SU-DHL-6 (cell line): Measurements from ENCODE around the gene S1PR3.

Experiments used
- H2AFZ ChIP-seq: fragments of 200-600 bp; sonication (generic); 2 replicates; pipeline ENCODE4 v1.6.1; 2014; ENCODE audit warnings: low read depth, mild to moderate bottlenecking, moderate library complexity, mixed read lengths, antibody characterized with exemption, low read length; ENCODE audit not compliant: severe bottlenecking
- H3F3A ChIP-seq: fragments of 200-600 bp; shearing (Covaris generic); 2 replicates; pipeline ENCODE4 v1.6.0; 2016; ENCODE audit warnings: antibody characterized with exemption, mild to moderate bottlenecking; ENCODE audit not compliant: insufficient read depth
- H3K27ac ChIP-seq: fragments of 200-600 bp; sonication (generic); 2 replicates; pipeline ENCODE4 v1.5.1; 2016; ENCODE audit warnings: low read depth, mild to moderate bottlenecking, low read length, moderate library complexity, mixed read lengths
- H3K27me3 ChIP-seq: fragments of 200-600 bp; sonication (generic), shearing (Covaris generic); 2 replicates; pipeline ENCODE4 v1.6.0; 2014; ENCODE audit warnings: mild to moderate bottlenecking, low read length
- H3K36me3 ChIP-seq: fragments of 200-600 bp; sonication (generic); 2 replicates; pipeline ENCODE4 v1.6.1; 2014; ENCODE audit warnings: mild to moderate bottlenecking, low read length, mixed read lengths
- H3K4me2 ChIP-seq: fragments of 300-600, 200-600 bp; shearing (Covaris generic), sonication (generic); 2 replicates; pipeline ENCODE4 v1.6.0; 2014; ENCODE audit warnings: low read length, low read depth, mild to moderate bottlenecking; ENCODE audit not compliant: poor library complexity, severe bottlenecking
- H3K4me3 ChIP-seq: fragments of 200-600 bp; sonication (generic); 2 replicates; pipeline ENCODE4 v1.5.1; 2014; ENCODE audit warnings: antibody characterized with exemption, low read length, mild to moderate bottlenecking, mixed read lengths; ENCODE audit not compliant: insufficient read depth, poor library complexity, severe bottlenecking
- H3K79me2 ChIP-seq: fragments of 200-600 bp; sonication (generic); 2 replicates; pipeline ENCODE4 v1.6.1; 2014; ENCODE audit warnings: mild to moderate bottlenecking, low read length, moderate library complexity; ENCODE audit not compliant: insufficient read depth
- H3K9ac ChIP-seq: fragments of 200-600 bp; sonication (generic); 2 replicates; pipeline ENCODE4 v1.7.0; 2014; ENCODE audit warnings: mild to moderate bottlenecking, low read length
- H3K9me2 ChIP-seq: fragments of 200-600 bp; sonication (generic); replicated peaks from 2 replicates; pipeline ENCODE4 v1.6.1; 2014; ENCODE audit warnings: low read length; ENCODE audit not compliant: insufficient read depth
- H3K9me3 ChIP-seq: fragments of 200-600 bp; sonication (generic); 2 replicates; pipeline ENCODE4 v1.6.1; 2014; ENCODE audit warnings: low read length, mixed read lengths; ENCODE audit not compliant: insufficient read depth
- H4K20me1 ChIP-seq: fragments of 200-600 bp; sonication (generic); 2 replicates; pipeline ENCODE4 v1.6.1; 2014; ENCODE audit warnings: low read depth, mild to moderate bottlenecking, antibody characterized with exemption, low read length, moderate library complexity, mixed read lengths
- CTCF ChIP-seq: fragments of 200-600 bp; sonication (generic); IDR thresholded peaks from one replicate; pipeline ENCODE4 v1.5.1; 2017; ENCODE audit warnings: antibody characterized with exemption, mild to moderate bottlenecking, low read length, moderate library complexity; ENCODE audit not compliant: insufficient read depth, poor library complexity, severe bottlenecking
- EZH2phosphoT487 ChIP-seq: fragments of 200-600 bp; sonication (generic), shearing (Covaris generic); conservative IDR thresholded peaks from 2 replicates; pipeline ENCODE4 v1.6.1; 2018; ENCODE audit warnings: mild to moderate bottlenecking, antibody characterized with exemption, low read length, moderate library complexity, mixed read lengths

The S1PR3 gene

GRCh38 chr9:88998503-88998902 lies 7.2 kb downstream of the S1PR3 start:
- H3F3A ChIP-seq = no peaks in the 10 kb centered on the region
- H2AFZ ChIP-seq = no peak overlapping the region
- H3K4me3 ChIP-seq = no peak overlapping the region
- no peak overlapping the region for H3K27ac ChIP-seq
- H3K36me3 ChIP-seq = no peaks in the 10 kb centered on the region
- H3K9me3 ChIP-seq = no peaks in the 10 kb centered on the region
- no peaks in the 10 kb centered on the region for H3K79me2 ChIP-seq
- no peaks in the 10 kb centered on the region for H4K20me1 ChIP-seq
- H3K9me2 ChIP-seq = no peaks in the 10 kb centered on the region
- no peak for TF ChIP-seq EZH2phosphoT487
- no peak for TF ChIP-seq CTCF
- H3K9ac ChIP-seq = no peak overlapping the region
- no peaks in the 10 kb centered on the region for H3K27me3 ChIP-seq
- no peak overlapping the region for H3K4me2 ChIP-seq

GRCh38 chr9:88998911-88999310 lies 7.6 kb downstream of the S1PR3 start:
- no peak overlapping the region for H2AFZ ChIP-seq
- no peak overlapping the region for H3K27ac ChIP-seq
- no peaks in the 10 kb centered on the region for H3K27me3 ChIP-seq
- H3K9ac ChIP-seq = no peak overlapping the region
- H3K9me3 ChIP-seq = no peaks in the 10 kb centered on the region
- no peak for TF ChIP-seq EZH2phosphoT487
- no peak for TF ChIP-seq CTCF
- no peaks in the 10 kb centered on the region for H3F3A ChIP-seq
- H3K4me3 ChIP-seq = no peak overlapping the region
- H4K20me1 ChIP-seq = no peaks in the 10 kb centered on the region
- H3K36me3 ChIP-seq = no peaks in the 10 kb centered on the region
- no peaks in the 10 kb centered on the region for H3K79me2 ChIP-seq
- no peak overlapping the region for H3K4me2 ChIP-seq
- no peaks in the 10 kb centered on the region for H3K9me2 ChIP-seq

- no peak overlapping the region for H3K4me2 ChIP-seq
Measured at GRCh38 chr9:89000371-89000781, 9.1 kb downstream of the S1PR3 start.

More at GRCh38 chr9:89000371-89000781, 9.1 kb downstream of the S1PR3 start:
- Histone ChIP-seq H4K20me1 (no peaks in the 10 kb centered on the region), H3K9ac (no peak overlapping the region), H3F3A (no peaks in the 10 kb centered on the region), H3K27me3 (no peaks in the 10 kb centered on the region), H3K27ac (no peak overlapping the region), H2AFZ (no peak overlapping the region), H3K4me3 (no peak overlapping the region), H3K9me2 (no peaks in the 10 kb centered on the region), H3K79me2 (no peaks in the 10 kb centered on the region), H3K9me3 (no peaks in the 10 kb centered on the region), H3K36me3 (no peaks in the 10 kb centered on the region)
- TF ChIP-seq EZH2phosphoT487 (no peak), CTCF (no peak)
